HepG2 (cell line): ENCODE measurements around the gene AHCTF1. TPM values are rescaled to one million over a fixed set of nuclear protein-coding genes. Genes with fewer than 3 reads are reported as not detected.

ENCODE experiments used
- AKAP8 ChIP-seq: sonication (generic); formaldehyde crosslinking; IDR thresholded peaks from 2 replicates; pipeline ENCODE4 v1.5.1; 2020; ENCODE audit warnings: mild to moderate bottlenecking, missing genetic modification reagents
- BCL6 ChIP-seq: IDR thresholded peaks from 2 replicates; pipeline ENCODE4 v1.6.1; 2016; ENCODE audit warnings: missing genetic modification reagents, missing compliant biosample characterization
- FOXJ3 ChIP-seq: sonication (generic); formaldehyde crosslinking; IDR thresholded peaks from 2 replicates; pipeline ENCODE4 v1.4.0; 2020; ENCODE audit warnings: missing genetic modification reagents, mild to moderate bottlenecking, borderline replicate concordance
- HNF4G ChIP-seq, 2 experiments: sonication (generic) in 1 of 2; formaldehyde crosslinking in 1 of 2; IDR thresholded peaks; 2 replicates each; pipeline versions ENCODE4 v1.4.0 to v1.6.1; 2011 to 2020; ENCODE audit warnings: borderline replicate concordance in 2 of 2, low read depth in 2 of 2, mild to moderate bottlenecking in 2 of 2, low read length in 1 of 2, missing genetic modification reagents in 1 of 2, moderate library complexity in 1 of 2
- ISL2 ChIP-seq: sonication (generic); formaldehyde crosslinking; IDR thresholded peaks from 2 replicates; pipeline ENCODE4 v1.5.0; 2020; ENCODE audit warnings: missing genetic modification reagents
- KAT2B ChIP-seq: fragments of 150-350 bp; IDR thresholded peaks from 2 replicates; pipeline ENCODE4 v1.6.1; 2014; ENCODE audit warnings: low read depth, low read length, borderline replicate concordance
- LCORL ChIP-seq, 2 experiments: fragments of 450-650 bp in 1 of 2; sonication (generic) in 1 of 2; formaldehyde crosslinking in 1 of 2; IDR thresholded peaks; 2 replicates each; pipeline versions ENCODE4 v1.5.0 to v1.6.1; 2017 to 2020; ENCODE audit warnings: antibody characterized with exemption in 1 of 2, missing genetic modification reagents in 1 of 2
- NR2F2 ChIP-seq: IDR thresholded peaks from 2 replicates; pipeline ENCODE4 v1.6.1; 2012; ENCODE audit warnings: low read depth, inconsistent platforms, borderline replicate concordance
- REPIN1 ChIP-seq: sonication (generic); formaldehyde crosslinking; IDR thresholded peaks from 2 replicates; pipeline ENCODE4 v1.8.0; 2022; ENCODE audit warnings: missing genetic modification reagents, low read depth, mild to moderate bottlenecking, borderline replicate concordance
- SMC3 ChIP-seq: IDR thresholded peaks from 2 replicates; pipeline ENCODE4 v1.6.1; 2011; ENCODE audit warnings: low read length, improper control_type of control experiment
- THAP11 ChIP-seq: IDR thresholded peaks from 2 replicates; pipeline ENCODE4 v1.6.1; 2016; ENCODE audit warnings: missing biosample characterization, missing genetic modification reagents
- ZBTB3 ChIP-seq: sonication (generic); formaldehyde crosslinking; IDR thresholded peaks from 2 replicates; pipeline ENCODE4 v1.4.0; 2020; ENCODE audit warnings: low read depth, mild to moderate bottlenecking, moderate library complexity, missing genetic modification reagents, borderline replicate concordance
- ZFX ChIP-seq: sonication (generic); formaldehyde crosslinking; IDR thresholded peaks from 2 replicates; pipeline ENCODE4 v1.4.0; 2020; ENCODE audit warnings: mild to moderate bottlenecking, low read depth, missing genetic modification reagents, moderate library complexity
- ZKSCAN8 ChIP-seq: IDR thresholded peaks from 2 replicates; pipeline ENCODE4 v1.6.1; 2016; ENCODE audit warnings: borderline replicate concordance, missing genetic modification reagents, missing compliant biosample characterization
- ZNF350 ChIP-seq: sonication (generic); formaldehyde crosslinking; IDR thresholded peaks from 2 replicates; pipeline ENCODE4 v1.4.0; 2020; ENCODE audit warnings: mild to moderate bottlenecking, low read depth, missing genetic modification reagents, borderline replicate concordance
- ZNF772 ChIP-seq: sonication (generic); formaldehyde crosslinking; IDR thresholded peaks from 2 replicates; pipeline ENCODE4 v1.5.0; 2020; ENCODE audit warnings: mild to moderate bottlenecking, missing genetic modification reagents
- ZNF788 ChIP-seq: sonication (generic); formaldehyde crosslinking; IDR thresholded peaks from 2 replicates; pipeline ENCODE4 v1.5.0; 2020; ENCODE audit warnings: mild to moderate bottlenecking, missing genetic modification reagents, borderline replicate concordance
- ZNF792 ChIP-seq: IDR thresholded peaks from 2 replicates; pipeline ENCODE4 v1.6.1; 2016
- polyA plus RNA-seq, 8 experiments: library from polyadenylated mRNA; depleted of rRNA in 3 of 8; stranded (reverse) in 7 of 8; unstranded in 1 of 8; fragments of >200 nt; fragmentation: Illumina TruSeq in 4 of 8; extraction: Trizol in 4 of 8; gene quantifications; 2 replicates each; pipeline versions ENCODE4 v1.2.1 to v1.2.3, GENCODE V29; 2011 to 2016; ENCODE audit warnings: low read depth in 4 of 8, missing spikeins in 1 of 8, mixed read lengths in 1 of 8; ENCODE audit not compliant: insufficient read depth in 1 of 8
- total RNA-seq, 5 experiments: library from RNA; depleted of rRNA; stranded (reverse); fragments of >200 nt; fragmentation: Illumina TruSeq; extraction: Trizol; gene quantifications; 2 replicates each; pipeline ENCODE4 v1.2.3, GENCODE V29; 2016; ENCODE audit warnings: low read depth in 1 of 5
- TF ChIP-seq, protein P1 (sequence below): sonication (generic); formaldehyde crosslinking; IDR thresholded peaks from 2 replicates; pipeline ENCODE4 v1.4.0; 2020; ENCODE audit warnings: low read depth, mild to moderate bottlenecking, missing genetic modification reagents
- TF ChIP-seq, protein P2 (sequence below): sonication (generic); formaldehyde crosslinking; IDR thresholded peaks from 2 replicates; pipeline ENCODE4 v1.5.0; 2020; ENCODE audit warnings: missing genetic modification reagents
- TF ChIP-seq, protein P3 (sequence below): IDR thresholded peaks from 2 replicates; pipeline ENCODE4 v1.6.1; 2016; ENCODE audit warnings: missing compliant biosample characterization, missing genetic modification reagents, borderline replicate concordance
- TF ChIP-seq, protein P4 (sequence below): sonication (generic); formaldehyde crosslinking; conservative IDR thresholded peaks from 2 replicates; pipeline ENCODE4 v1.8.0; 2022; ENCODE audit warnings: mild to moderate bottlenecking, moderate library complexity, missing genetic modification reagents
- TF ChIP-seq, protein P5 (sequence below): sonication (generic); formaldehyde crosslinking; IDR thresholded peaks from 2 replicates; pipeline ENCODE4 v1.5.0; 2020; ENCODE audit warnings: missing genetic modification reagents

The AHCTF1 gene
- total and polyA plus RNA-seq, 2 of the 13 experiments (the other 11 are each of a cell fraction or from before 2014, with no cell fraction given): 16.6 to 45.9 TPM

DNA sequence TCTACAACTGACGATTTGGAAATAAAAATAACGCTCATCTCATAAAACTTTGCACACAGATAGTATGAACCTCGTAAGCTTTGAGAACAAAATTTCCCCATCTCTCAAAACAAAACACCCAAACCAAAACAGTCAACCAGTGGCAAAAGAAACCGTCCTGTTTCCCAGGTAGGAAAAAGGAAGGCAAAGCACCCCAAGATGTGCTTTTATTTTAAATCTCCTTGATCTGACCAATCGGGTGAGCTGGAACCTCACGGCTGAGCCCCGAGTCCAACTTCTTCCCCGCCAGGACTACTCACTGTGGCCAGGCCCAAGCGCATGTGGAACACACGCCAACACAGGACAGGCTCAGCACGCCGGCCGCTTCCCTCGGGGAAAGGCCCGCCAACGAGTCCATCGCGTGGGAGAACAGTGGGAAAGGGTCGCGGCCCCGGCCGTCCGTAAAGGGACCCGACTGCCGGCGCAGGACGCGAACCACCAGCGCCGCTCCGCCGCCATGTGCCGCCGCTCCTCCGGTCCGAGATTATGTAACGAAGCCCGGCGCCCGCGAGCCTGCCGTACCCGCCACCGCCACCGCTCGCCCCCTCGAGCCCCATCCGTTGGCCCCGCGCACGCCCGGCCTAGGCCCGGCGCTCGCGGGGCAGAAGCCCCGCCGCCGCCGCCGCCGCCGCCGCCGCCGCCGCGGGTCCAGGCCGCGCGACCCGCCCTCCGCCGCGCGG, 759 bp downstream of the AHCTF1 start (continued):
- TF ChIP-seq, protein P1, sequence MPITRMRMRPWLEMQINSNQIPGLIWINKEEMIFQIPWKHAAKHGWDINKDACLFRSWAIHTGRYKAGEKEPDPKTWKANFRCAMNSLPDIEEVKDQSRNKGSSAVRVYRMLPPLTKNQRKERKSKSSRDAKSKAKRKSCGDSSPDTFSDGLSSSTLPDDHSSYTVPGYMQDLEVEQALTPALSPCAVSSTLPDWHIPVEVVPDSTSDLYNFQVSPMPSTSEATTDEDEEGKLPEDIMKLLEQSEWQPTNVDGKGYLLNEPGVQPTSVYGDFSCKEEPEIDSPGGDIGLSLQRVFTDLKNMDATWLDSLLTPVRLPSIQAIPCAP (CRISPR knock-in tag): no peak
- TF ChIP-seq ZFX (CRISPR knock-in tag): peak; percentile 63
- TF ChIP-seq AKAP8 (CRISPR knock-in tag): no peak
- TF ChIP-seq ZKSCAN8 (CRISPR knock-in tag): no peak
- TF ChIP-seq FOXJ3 (CRISPR knock-in tag): 0 out of 2 replicates have a peak, but pooled peaks have one; percentile 32
- TF ChIP-seq, protein P2, sequence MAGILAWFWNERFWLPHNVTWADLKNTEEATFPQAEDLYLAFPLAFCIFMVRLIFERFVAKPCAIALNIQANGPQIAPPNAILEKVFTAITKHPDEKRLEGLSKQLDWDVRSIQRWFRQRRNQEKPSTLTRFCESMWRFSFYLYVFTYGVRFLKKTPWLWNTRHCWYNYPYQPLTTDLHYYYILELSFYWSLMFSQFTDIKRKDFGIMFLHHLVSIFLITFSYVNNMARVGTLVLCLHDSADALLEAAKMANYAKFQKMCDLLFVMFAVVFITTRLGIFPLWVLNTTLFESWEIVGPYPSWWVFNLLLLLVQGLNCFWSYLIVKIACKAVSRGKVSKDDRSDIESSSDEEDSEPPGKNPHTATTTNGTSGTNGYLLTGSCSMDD: no peak
- TF ChIP-seq ZNF350: no peak
- TF ChIP-seq BCL6 (CRISPR knock-in tag): peak; percentile 19; the same call in 1 of the 2 replicates
- TF ChIP-seq, protein P3, sequence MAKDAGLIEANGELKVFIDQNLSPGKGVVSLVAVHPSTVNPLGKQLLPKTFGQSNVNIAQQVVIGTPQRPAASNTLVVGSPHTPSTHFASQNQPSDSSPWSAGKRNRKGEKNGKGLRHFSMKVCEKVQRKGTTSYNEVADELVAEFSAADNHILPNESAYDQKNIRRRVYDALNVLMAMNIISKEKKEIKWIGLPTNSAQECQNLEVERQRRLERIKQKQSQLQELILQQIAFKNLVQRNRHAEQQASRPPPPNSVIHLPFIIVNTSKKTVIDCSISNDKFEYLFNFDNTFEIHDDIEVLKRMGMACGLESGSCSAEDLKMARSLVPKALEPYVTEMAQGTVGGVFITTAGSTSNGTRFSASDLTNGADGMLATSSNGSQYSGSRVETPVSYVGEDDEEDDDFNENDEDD: 0 out of 2 replicates have a peak, but pooled peaks have one; percentile 28
- no peak for TF ChIP-seq ZNF792 (CRISPR knock-in tag)
- no peak for TF ChIP-seq ZNF772
- no peak for TF ChIP-seq HNF4G (IDR thresholded peaks at IDR 0.05; ENCODE audit: borderline replicate concordance, low read depth, low read length)
- no peak for TF ChIP-seq HNF4G (CRISPR knock-in tag; IDR thresholded peaks at IDR 0.05; ENCODE audit: borderline replicate concordance, low read depth)
- TF ChIP-seq, protein P4, sequence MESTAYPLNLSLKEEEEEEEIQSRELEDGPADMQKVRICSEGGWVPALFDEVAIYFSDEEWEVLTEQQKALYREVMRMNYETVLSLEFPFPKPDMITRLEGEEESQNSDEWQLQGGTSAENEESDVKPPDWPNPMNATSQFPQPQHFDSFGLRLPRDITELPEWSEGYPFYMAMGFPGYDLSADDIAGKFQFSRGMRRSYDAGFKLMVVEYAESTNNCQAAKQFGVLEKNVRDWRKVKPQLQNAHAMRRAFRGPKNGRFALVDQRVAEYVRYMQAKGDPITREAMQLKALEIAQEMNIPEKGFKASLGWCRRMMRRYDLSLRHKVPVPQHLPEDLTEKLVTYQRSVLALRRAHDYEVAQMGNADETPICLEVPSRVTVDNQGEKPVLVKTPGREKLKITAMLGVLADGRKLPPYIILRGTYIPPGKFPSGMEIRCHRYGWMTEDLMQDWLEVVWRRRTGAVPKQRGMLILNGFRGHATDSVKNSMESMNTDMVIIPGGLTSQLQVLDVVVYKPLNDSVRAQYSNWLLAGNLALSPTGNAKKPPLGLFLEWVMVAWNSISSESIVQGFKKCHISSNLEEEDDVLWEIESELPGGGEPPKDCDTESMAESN: no peak; the same call in 1 of the 2 replicates
- TF ChIP-seq, protein P5, sequence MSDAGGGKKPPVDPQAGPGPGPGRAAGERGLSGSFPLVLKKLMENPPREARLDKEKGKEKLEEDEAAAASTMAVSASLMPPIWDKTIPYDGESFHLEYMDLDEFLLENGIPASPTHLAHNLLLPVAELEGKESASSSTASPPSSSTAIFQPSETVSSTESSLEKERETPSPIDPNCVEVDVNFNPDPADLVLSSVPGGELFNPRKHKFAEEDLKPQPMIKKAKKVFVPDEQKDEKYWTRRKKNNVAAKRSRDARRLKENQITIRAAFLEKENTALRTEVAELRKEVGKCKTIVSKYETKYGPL (CRISPR knock-in tag): 0 out of 2 replicates have a peak, but pooled peaks have one; percentile 47
- TF ChIP-seq ZBTB3: no peak
- no peak for TF ChIP-seq NR2F2
- no peak for TF ChIP-seq ISL2
- TF ChIP-seq THAP11: no peak; the same call in 1 of the 2 replicates
- no peak for TF ChIP-seq KAT2B
- TF ChIP-seq ZNF788: no peak; the same call in 1 of the 2 replicates
- no peak for TF ChIP-seq SMC3
- no peak for TF ChIP-seq LCORL (IDR thresholded peaks at IDR 0.05)
- no peak; the same call in 1 of the 2 replicates for TF ChIP-seq LCORL (CRISPR knock-in tag; IDR thresholded peaks at IDR 0.05)
- TF ChIP-seq REPIN1 (CRISPR knock-in tag): peak; percentile 43; the same call in 1 of the 2 replicates
